GM10266 (cell line): ENCODE measurements around the gene LRP1B.

Experiments
- DNase-seq: peaks from one replicate; pipeline ENCODE4 v3.0.0; 2012; ENCODE audit errors: extremely low spot score
- TF ChIP-seq, protein P1 (sequence below): IDR thresholded peaks from 2 replicates; pipeline ENCODE4 v1.5.1; 2012; ENCODE audit warnings: mild to moderate bottlenecking, low read depth; ENCODE audit not compliant: control insufficient read depth, insufficient read depth; ENCODE audit errors: missing control alignments

LRP1B gene

DNA sequence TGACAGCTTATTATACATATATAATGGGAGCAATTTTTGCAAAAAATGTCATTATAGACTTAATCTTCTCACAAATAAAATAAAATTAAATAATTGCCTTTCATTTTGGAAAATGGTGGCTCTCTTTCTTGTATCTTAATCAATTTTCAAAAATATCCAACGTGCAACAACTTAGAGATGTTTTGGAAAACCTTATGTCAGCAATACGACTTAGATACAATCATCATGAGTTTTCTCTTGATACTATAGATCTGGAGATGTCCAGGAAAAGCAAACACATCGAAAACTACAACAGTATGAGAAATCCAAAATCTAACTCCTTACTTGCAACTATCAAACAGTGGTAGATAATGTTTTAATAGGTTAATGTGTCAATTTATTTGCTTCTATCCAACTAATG lies 1529.0 kb downstream of the LRP1B start:
- no peak for DNase-seq
- TF ChIP-seq, protein P1, sequence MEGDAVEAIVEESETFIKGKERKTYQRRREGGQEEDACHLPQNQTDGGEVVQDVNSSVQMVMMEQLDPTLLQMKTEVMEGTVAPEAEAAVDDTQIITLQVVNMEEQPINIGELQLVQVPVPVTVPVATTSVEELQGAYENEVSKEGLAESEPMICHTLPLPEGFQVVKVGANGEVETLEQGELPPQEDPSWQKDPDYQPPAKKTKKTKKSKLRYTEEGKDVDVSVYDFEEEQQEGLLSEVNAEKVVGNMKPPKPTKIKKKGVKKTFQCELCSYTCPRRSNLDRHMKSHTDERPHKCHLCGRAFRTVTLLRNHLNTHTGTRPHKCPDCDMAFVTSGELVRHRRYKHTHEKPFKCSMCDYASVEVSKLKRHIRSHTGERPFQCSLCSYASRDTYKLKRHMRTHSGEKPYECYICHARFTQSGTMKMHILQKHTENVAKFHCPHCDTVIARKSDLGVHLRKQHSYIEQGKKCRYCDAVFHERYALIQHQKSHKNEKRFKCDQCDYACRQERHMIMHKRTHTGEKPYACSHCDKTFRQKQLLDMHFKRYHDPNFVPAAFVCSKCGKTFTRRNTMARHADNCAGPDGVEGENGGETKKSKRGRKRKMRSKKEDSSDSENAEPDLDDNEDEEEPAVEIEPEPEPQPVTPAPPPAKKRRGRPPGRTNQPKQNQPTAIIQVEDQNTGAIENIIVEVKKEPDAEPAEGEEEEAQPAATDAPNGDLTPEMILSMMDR = no peak

GRCh38 chr2:140601342-140601741 lies 1529.5 kb downstream of the LRP1B start:
- TF ChIP-seq, protein P1 = no peak
- DNase-seq = no peak

GRCh38 chr2:140600116-140600515 lies 1530.7 kb downstream of the LRP1B start:
- TF ChIP-seq, protein P1 = no peak
- DNase-seq = no peak

GRCh38 chr2:140597836-140598235 lies 1533.0 kb downstream of the LRP1B start:
- TF ChIP-seq, protein P1 = no peak
- DNase-seq = no peak

- no peak for DNase-seq
- TF ChIP-seq, protein P1 = no peak
Measured at GRCh38 chr2:140597205-140597604, 1533.6 kb downstream of the LRP1B start.

- DNase-seq = no peak
Measured at GRCh38 chr2:140596447-140596846, 1534.4 kb downstream of the LRP1B start.

DNA sequence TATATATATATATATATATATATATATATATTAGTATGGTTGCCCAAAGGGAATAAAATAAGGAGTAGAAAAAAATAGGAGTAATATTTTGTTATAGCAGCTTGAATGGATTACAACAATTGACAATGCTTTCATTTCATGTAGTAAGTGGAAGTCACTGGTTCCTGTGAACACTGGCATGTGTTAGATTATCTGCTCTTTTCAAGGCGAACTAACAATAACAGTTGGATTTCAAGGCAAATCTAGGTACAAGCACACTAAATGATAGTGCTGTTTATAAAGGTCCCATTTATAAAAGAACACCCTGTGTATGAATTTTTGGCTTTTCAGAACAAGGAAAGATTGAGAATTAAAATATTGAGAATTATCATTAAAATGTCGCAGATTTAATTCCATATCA lies 1535.7 kb downstream of the LRP1B start:
- no peak for DNase-seq
- TF ChIP-seq, protein P1 = no peak

More at GRCh38 chr2:140596447-140596846, 1534.4 kb downstream of the LRP1B start:
- TF ChIP-seq, protein P1 = no peak
